Cardiac septum (tissue), 1 donor: ENCODE measurements around the gene LMO2. TPM values are rescaled to one million over a fixed set of nuclear protein-coding genes. Genes with fewer than 3 reads are reported as not detected.
"Not testable (repeated sequence)": the region's sequence is repeated elsewhere in the genome, so short reads cannot be mapped to it uniquely, and the experiment has no call there.

Experiments used
- DNase-seq: peaks from one replicate; pipeline ENCODE4 v3.0.0-alpha.2; 2020; ENCODE audit warnings: low spot score
- intact Hi-C: fragments of 100-400 bp; cut with DNase I; formaldehyde crosslinking; loops from one replicate; pipeline ENCODE4 v1.14.0; 2022
- total RNA-seq: library from RNA; stranded (reverse); fragmentation: NEBNext Ultra II Directional; extraction: Animal tissue kit (Norgen Biotek cat#: 25700); gene quantifications from one replicate; pipeline ENCODE4 v1.2.1, GENCODE V29; 2021
- donor health status: DM: no; HTN: no; CAD: no.

Gene LMO2
- total RNA-seq, 1 donor from 2014 or later, result 10.9 TPM

DNA sequence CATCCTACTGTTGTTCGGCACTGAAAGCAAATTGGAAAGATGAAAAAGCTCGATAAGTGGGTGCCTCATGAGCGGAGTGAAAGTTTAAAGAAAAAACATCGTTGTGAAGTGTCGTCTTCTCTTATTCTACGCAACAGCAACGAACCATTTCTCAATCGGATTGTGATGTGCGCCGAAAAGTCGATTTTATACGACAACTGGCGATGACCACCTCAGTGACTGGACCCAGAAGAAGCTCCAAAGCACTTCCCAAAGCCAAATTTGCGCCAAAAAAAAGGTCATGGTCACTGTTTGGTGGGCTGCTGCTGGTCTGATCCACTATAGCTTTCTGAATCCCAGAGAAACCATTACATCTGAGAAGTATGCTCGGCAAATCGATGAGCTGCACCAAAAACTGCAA lies 59.2 kb downstream of the LMO2 start:
- intact Hi-C loops, result no loop called here
- no peak for DNase-seq

DNA sequence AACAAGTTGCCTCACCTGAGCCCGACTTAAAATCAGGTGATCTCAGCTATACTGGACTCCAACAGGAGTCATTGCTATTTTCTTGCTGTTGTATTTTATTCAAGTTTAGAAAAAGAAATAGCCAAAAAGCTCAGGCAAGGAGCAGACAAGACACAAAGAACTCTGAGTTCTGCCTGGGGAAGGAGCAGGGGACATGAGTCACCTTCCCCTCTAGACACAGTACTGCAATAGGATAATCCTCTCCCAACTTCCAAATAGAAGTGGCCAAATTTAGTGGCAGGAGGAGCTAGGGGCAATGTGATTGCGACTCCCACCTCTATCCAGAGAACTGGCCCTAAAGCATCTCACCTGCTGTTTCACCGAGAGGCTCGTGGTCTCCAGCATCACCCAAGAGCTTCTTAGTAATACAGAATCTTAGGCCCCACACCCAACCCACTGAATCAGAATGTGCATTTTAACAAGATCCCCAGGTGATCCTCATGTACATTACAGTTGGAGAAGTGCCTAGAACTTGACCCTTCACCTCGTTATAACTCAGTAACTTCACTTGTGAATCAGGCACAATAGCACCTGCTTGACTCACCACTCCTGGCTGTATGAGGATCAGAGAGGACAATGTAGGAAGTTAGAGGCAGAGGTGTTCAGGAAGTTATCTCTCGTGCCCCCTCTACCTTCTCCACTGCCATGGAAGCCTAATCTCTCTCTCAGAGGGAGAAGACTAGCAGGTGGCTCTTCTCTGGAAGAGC lies 60.8 kb downstream of the LMO2 start:
- intact Hi-C loops, result no loop called here
- DNase-seq, result no peak

DNA sequence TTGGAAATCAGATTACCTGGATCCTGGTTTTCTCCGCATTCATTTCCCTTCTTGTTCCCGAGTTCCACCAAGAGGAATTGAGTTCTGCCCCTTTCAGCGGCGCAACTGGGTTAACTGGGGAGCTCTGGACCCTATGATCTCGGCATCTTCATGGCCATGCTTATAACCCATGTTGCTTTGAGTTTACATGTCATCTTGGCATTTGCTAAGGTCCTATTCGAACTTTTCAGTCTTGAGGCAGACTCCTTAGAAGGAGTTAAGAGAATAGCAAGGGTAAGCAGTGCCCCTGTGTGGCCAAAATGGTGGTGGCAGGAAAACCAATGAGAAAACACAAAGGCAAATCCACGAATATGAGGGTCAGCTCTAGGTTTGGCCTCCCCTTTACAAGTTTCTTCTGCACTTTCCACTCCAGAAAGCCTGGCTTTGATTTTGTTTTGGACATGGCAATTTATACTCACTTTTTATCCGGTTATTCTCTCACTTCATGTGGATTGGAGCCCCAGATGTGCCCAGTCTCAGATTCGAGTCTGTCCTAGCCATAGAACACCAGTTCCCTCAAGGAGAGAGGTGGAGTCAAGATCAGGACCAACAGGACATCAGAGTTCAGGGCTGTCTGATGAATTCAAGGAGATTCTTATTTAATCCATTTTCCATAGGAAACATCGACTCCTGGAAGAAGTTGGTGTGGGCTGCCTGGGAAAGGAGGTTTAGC lies 62.3 kb downstream of the LMO2 start:
- intact Hi-C loops, result no loop called here
- DNase-seq, result no peak

DNA sequence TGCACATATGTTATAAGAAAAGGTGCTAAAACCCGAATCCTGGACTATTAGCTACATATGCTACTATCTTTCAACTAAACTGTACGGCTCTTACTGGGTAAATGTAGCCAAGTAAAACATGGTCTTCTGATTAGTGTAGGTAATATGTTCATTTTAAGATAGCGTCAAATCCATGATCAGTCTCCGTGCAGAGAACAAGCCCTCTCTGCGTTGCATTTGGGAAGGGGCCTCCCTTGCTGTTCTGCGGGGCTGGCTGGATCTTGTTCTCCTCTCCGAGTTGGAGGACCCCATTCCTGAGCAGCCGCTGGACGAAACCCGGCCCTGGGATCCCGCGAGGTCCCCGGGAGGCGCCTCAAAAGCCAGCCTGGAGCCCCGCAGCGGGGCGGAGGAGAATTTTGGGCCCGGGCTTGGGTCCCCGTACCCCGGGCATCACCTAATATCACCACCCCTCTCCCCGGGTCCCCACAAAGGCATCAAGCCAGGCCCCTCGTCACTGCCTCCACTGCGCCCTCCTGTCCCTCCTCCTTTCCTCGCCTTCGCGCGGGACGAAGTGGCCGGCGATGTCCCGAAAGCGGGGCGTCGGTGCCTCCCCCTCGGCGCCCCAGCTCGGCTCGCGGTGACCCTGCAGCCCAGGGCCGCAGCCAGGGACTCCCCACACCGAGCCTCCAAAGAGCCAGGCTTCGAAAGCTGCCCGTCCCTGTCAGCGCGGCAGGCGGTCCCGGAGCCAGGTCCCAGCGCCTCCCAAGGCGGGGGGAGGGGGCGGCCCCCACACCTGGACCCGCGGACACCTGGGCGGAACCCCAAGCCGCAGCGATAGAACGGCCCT lies 63.1 kb downstream of the LMO2 start:
- intact Hi-C loops, result no loop called here
- no peak for DNase-seq

DNA sequence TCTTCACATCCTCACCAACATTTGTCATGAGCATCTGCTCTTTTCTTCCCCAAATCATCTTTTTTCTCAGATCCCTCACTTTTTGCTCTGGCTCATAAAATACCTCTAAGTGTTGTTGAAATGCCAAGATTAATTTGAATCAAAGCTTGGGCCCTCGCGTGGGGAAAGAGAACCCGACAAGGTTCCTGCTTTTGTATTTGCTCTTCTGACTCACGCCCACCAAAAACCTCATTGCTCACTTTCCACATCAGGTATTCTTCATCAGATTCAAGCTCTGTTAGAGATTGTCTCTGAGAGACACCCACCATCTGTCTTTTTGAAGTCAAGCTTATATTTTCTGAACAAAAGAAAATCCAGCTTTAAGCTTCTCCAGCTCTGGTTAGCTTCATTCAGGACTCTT lies 64.7 kb downstream of the LMO2 start:
- intact Hi-C loops, result no loop called here
- DNase-seq, result no peak

DNA sequence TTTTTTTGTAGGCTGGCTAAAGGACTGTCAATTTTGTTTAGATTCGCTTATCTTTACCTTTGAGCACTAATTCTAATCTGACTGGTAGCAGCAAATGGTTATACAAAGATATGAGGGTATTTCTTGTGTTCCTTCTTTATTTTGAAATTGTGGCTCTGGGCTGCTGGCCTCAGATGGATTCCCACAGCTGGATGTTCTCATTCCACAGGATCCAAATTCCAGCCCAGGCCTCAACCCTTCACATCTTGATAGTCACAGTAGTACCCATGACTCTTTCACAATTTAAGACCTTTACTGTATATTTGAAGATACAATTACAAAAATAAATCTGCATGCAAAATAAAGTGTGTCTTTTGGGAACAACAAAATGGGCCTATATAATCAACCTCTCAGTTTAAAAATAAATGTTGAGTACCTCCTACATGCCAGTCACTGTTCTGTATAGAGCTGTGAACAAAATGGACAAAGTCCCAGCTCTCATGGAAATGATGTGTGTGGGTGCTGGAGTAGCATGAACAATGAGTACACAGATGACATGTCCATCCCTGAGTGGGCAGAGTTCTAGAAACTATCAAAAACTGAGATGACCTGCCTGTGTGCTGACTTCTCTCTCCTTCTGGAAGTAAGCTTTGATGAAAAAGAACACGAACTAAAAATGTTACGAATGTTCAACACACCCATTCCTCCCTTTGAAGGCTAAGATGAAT lies 65.9 kb downstream of the LMO2 start:
- intact Hi-C loops, result no loop called here
- no peak for DNase-seq

DNA sequence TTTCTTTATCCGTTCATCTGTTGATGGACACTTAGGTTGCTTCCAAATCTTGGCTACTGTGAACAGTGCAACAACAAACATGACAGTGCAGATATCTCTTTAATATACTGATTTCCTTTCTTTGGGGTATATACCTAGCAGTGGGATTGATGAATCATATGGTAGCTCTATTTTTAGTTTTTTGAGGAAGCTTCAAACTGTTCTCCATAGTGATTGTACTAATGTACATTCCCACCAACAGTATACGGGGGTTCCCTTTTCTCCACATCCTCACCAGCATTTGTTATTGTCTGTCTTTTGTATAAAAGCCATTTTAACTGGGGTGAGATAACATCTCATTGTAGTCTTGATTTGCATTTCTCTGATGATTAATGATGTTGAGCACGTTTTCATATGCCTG lies 68.9 kb downstream of the LMO2 start:
- DNase-seq, intact Hi-C loops: not testable (repeated sequence)

DNA sequence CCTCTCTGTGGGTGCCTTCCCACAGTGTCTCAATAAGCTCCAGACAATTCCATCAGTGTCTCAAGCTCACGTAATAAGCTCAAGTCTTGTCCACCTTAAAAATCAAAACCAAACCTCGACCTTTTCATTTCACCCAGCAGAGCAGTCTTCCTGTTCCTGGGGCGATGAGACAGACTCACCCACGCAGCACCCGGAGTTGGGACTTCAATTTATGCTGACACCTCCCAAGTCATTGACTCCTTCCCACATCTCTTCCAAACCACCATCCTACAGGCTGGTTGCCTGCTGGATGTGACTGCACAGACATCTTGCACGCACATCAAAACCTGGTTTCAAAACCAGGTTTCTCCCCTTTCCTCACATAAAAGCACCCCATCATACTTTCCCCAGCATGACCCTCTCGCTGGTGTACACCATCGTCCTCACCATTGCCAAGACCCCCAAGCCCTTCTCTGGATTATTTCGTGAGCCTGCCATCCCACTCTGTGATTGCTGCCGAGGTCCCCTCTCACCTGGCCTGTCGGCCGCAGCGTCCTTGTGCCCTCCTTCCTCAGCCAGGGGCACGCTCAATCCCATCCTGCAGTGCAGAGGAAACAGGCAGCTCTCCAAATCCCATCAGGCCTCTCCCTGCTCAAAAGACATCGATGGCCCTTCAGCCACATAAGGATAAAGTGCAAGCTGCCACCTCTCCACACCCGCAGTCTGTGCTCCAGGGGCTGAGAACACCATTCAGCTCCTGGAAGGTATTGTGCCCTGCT lies 72.4 kb downstream of the LMO2 start:
- intact Hi-C loops, result no loop called here
- no peak for DNase-seq

Other genes starting within 250 kb of the LMO2 start
- gene C11orf91, start 191.2 kb downstream of the LMO2 start, total RNA-seq, result 1.4 TPM
- 932 TPM for gene CD59, start 155.7 kb downstream of the LMO2 start, total RNA-seq
- 46.1 TPM for gene FBXO3, start 117.6 kb downstream of the LMO2 start, total RNA-seq
- gene CAPRIN1, start 159.7 kb upstream of the LMO2 start, total RNA-seq, result 108 TPM
- 23.2 TPM for gene NAT10, start 213.6 kb upstream of the LMO2 start, total RNA-seq